Measurements from ENCODE around the gene PLK3.
"Not testable (repeated sequence)": the region's sequence is repeated elsewhere in the genome, so short reads cannot be mapped to it uniquely, and the experiment has no call there.

The PLK3 gene

DNA sequence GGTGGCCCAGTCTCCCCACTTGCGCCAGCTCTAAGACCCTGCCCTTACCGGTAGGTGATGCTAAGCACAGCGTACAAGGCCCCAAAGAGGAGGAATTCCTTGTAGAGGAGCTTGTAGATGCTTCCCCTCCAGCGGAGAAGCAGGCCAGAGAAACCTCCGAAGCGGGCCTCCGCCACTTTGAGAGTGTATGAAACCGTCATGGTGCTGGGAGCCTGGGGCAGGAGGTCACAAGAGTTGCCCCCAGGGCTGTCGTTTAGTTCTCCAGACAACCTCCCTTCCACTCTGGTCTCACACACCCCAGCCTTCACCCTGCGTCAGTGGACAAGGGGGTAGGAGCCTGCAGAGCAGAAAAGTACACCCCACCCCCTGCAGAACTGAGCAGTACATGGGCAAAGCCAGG is 12.7 kb upstream of the PLK3 start:
- DNase-seq (ENCODE audit: low read depth), result no peak

DNA sequence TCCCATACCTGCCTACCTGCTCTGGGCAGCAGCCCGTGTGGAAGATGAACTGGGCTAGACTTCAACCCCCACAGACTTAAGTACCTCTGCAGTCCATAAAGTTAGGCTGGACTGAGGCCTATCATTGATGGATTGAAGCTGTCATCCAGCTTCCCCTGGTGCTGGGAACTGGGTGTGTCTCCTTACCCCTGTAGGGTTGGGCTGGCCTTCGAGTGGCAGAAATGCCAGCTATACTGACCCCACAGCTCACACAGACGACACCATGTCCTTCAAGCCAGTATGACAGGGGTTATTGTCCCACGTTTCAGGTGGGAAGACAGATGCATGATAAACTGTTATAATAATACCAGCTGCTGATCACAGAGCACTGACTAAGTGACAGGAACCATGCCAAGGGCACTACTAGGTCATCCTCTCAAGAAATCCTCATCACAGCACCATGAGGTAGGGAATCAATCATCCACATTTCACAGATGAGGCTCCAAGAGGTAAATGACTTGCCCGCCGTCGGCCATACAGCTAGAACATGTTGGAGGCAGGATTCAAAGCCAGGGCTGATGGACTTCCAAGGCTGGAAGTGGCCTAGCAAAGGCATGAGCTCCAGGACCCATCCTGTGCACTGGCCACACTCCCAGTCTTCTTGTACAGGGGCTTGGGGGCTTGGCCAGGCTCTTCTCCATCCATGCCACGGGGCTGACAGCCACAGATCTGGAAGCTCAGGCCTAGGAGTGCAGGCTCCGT is 11.9 kb upstream of the PLK3 start, which contains the start of gene BEST4:
BEST4 (minus strand) TSS at position 51 of the 741 bp plus-strand sequence. CDS start 465 bp downstream, outside the sequence.
- DNase-seq (ENCODE audit: low read depth), result no peak

DNA sequence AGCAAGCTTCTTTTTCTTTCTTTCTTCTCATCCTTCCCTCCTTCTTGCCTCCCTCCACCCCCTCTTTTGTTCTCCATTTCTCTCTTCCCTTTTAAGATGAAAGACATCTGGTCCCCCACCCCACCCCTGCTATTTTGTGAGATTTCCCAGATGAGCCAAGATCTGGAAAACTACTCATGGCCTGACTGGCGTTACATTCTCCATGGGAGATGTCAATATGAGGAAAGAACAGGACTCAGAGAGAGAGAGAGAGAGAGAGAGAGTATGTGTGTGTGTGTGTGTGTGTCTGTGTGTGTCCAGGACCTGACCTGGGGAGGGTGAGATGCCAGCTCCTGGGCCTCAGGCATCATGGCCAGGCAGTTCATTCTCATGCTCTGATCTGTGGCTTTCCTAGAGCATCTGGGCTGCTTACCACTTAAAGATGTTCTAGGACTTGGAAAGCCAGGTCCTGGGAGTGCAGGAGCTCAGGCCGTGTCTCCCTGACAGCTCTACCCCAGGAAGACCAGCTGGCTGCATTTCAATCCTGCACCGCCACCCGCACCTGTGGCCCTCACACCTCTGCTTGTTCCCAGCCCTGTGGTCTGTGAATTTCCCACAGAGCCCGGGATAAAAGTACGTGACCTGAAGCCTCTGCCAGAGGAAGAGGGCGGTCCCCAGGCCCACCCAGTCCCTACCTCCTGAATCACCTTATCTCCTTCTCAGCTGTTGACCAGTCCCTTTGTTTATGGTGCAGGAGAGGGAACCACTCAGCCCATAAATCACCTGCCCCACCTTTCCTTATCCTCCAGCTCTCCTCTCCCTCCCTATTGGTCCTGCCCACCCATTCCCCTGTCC is 9.0 kb upstream of the PLK3 start:
- no peak for DNase-seq (ENCODE audit: low read depth)

DNA sequence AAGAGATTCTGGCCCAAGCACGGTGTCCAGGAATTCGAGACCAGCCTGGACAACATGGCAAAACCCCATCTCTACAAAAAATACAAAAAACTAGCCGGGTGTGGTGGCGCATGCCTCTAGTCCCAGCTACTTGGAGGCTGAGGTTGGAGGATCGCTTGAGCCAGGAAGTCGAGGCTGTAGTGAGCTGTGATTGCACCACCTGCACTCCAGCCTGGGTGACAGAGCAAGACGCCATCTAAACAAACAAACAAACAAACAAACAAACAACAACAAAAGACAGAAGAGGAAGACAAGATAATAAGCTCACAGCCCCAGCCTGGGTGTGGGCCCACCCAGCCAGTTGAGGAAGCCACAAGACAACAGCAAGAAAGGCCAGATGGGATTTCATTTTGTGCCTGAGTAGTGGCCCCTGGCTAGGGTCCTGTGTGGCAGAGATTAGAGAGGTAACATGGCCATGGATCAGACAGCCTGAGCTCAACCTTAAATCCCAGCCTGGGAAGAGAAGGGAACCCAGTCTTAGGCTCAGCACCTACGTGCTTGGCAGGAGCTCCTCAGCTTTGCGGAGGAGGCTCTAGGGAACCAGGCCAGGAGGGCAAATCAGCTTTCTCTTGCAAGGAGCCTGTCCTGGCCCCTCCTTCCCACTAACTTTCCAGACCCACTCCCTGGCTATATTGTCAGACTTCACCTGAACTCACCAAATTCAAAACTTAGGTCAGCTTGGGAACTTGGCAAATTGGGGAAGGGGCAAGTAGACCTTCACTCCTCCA is 7.3 kb upstream of the PLK3 start:
- DNase-seq (ENCODE audit: low read depth), result no peak

DNA sequence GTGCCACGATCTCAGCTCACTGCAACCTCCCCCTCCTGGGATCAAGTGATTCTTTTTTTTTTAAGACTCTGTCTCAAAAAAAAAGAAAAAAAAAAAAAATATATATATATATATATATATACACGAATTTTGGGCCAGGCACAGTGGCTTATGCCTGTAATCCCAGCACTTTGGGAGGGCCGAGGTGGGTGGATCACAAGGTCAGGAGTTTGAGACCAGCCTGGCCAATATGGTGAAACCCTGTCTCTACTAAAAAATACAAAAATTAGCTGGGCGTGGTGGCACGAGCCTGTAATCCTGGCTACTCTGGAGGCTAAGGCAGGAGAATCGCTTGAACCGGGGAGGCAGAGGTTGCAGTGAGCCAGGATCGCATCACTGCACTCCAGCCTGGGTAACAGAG is 2.3 kb upstream of the PLK3 start:
- DNase-seq (ENCODE audit: low read depth), result not testable (repeated sequence)

DNA sequence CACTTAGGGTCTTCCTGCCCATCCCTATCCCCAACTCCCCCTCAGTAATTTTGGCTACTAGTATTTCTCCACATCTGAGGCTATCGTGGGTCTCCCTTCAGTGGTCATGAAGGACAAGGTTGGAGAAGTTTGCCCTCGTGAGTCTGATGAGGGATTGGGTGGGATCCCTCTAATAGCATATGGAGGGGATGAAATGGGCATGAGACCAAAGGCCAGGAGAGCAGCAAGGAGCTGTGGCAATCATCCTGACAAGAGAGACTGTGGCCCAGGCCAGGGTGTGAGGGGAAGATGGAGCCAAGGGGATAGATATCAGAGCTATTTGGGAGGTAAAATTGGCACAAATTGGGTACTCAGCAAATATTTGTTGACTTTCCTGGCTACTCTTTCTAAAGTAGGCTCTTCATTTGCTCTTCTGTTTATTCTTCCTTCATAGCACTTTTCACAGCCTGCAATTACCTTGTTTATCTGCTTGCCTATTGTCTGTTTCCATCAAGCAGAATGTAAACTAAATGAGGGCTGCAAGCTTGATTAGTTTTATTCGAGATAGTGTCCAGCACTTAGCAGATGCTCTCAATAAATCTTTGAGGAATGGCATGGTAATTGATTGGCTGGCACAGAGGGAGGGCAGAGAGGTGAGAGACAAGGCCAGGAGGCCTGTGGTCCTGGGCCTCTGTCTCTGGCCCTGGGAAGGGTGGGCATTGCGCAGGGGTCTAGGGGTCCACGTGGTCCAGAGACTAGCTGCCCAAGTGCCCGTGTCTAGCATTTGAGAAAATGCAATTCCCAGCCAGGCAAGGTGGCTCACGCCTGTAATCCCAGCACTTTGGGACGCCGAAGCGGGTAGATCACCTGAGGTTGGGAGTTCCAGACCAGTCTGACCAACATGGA is 1.5 kb upstream of the PLK3 start:
- DNase-seq (ENCODE audit: low read depth), result no peak

DNA sequence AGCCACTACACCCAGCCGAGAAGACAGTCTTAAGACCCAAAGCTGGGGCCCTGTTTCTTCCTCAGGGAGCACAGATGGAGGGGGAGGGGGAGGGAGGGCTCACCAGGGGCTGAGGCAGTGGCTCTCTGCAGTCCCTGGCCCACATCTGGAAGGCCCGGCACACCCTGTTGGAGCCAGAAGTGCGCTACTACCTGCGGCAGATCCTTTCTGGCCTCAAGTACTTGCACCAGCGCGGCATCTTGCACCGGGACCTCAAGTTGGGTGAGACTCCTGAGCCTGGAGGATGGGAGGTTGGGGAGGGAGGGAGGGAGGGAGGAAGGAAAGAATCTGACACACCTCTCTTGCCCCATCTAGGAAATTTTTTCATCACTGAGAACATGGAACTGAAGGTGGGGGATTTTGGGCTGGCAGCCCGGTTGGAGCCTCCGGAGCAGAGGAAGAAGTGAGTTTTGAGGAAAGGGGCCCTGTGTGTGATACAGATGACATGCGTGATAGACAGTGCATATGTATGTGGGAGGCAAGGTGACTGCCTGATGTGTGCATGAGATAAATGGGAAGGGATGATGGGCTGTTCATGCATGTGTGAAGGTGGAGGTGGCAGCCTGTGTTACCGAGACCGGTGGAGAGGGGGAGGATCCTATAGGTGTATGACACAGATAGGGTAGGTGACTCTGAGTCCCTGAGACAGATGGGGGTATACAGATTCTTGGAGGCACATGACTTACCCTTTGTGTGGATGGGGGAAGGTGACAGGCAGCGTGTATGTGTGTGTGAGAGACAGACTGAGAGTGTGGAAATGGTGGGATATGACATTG is 1.5 kb downstream of the PLK3 start:
- no peak for DNase-seq (ENCODE audit: low read depth)

DNA sequence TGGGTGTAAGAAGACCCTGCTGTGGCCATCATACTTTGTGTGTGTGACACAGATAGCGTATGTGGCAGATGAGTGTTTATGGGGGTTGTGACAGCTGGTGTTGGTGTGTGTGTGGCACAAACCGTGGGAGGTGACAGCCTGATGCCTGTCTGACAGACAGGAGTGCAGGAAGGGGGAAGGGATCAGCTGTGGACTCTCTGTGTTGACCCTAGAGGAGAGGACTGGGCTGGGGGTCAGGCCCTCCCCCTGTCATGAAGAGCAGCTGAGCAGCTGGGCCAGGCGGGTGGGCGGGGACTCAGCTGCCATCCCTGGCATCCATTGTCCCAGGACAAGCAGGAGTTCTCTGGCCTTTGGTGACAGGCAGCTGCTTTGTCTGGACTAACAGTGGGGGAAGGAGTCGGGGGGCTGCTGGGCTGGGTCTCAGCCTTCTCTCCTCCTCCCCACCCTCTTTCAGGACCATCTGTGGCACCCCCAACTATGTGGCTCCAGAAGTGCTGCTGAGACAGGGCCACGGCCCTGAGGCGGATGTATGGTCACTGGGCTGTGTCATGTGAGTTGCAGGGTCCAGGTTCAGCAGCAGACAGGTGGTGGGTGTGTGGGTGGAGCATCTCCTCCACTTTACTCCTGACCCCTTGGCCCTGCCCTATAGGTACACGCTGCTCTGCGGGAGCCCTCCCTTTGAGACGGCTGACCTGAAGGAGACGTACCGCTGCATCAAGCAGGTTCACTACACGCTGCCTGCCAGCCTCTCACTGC is 2.3 kb downstream of the PLK3 start:
- DNase-seq (ENCODE audit: low read depth), result no peak

DNA sequence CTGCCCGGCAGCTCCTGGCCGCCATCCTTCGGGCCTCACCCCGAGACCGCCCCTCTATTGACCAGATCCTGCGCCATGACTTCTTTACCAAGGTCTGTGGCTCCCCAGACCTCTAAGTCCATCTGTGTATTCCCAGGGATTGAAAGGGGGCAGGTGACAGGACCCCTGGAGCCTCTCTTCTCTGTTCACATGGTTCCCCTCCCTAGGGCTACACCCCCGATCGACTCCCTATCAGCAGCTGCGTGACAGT is 2.8 kb downstream of the PLK3 start:
- no peak for DNase-seq (ENCODE audit: low read depth)

DNA sequence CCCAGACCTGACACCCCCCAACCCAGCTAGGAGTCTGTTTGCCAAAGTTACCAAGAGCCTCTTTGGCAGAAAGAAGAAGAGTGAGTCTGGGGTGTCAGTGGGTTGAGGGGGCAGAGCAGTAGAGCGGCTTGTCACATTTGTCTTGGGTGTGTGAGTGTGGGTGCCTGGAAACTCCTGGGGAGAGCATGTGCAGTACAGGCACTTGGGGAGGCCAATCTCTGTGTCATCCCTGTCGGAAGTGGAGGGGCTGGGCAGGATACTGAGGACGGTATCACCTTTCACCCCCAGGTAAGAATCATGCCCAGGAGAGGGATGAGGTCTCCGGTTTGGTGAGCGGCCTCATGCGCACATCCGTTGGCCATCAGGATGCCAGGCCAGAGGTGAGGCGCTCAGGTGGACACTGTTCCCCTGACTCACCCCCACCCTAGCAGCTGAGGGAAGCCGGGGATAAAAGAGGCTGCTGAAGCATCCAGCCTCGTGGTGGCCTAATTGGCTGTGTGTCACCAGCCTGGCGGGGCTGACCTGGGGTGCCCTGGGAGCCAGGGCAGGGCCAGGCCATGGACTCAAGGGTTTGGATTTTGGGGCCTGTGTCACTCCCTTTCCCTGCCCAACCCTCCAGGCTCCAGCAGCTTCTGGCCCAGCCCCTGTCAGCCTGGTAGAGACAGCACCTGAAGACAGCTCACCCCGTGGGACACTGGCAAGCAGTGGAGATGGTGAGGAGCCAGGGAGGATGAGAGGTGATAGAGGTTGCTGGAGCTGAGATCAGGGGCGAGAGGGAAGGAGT is 3.3 kb downstream of the PLK3 start:
- no peak for DNase-seq (ENCODE audit: low read depth)

DNA sequence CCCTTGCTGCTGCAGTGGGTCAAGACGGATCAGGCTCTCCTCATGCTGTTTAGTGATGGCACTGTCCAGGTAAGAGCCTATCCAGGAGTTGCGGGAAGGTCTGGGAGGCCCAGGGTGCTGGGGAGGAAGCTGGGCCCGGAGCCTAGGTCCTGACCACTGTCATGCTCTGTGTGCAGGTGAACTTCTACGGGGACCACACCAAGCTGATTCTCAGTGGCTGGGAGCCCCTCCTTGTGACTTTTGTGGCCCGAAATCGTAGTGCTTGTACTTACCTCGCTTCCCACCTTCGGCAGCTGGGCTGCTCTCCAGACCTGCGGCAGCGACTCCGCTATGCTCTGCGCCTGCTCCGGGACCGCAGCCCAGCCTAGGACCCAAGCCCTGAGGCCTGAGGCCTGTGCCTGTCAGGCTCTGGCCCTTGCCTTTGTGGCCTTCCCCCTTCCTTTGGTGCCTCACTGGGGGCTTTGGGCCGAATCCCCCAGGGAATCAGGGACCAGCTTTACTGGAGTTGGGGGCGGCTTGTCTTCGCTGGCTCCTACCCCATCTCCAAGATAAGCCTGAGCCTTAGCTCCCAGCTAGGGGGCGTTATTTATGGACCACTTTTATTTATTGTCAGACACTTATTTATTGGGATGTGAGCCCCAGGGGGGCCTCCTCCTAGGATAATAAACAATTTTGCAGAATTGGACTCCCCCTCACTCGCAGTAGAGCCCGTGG is 5.3 kb downstream of the PLK3 start:
- DNase-seq (ENCODE audit: low read depth), result no peak

DNA sequence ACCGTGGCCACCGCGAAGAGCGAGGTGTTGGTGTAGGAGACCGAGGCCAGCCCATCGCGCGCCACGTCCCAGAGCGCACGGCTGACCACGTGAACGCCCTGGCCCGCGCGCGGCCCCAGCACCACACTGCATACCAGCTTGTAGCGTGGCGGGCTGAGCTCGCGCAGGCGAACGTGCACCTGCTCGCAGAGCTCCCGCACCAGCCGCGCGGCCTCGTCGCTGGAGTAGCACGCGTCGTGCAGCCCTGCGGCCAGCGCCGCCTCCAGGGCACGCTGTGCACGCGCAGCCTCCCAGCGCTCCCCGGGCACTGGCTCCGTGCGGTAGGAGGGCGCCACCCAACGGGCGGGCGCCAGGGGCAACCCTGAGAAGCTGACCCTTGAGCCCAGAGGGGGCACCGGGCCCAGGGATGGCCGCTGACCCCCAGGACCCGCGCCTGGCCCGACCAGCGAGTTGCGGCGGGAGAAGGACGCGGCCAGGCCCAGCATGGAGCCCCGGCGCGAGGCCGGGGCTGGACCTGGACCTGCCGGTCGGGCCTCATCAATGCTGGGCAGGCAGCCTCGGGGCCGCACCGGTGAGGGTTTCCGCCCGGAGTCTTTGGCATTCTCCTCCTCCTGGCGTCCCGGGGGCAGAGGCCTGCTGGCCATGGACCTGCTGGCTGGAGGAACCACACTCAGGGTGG is 6.0 kb downstream of the PLK3 start:
- no peak for DNase-seq (ENCODE audit: low read depth)

DNA sequence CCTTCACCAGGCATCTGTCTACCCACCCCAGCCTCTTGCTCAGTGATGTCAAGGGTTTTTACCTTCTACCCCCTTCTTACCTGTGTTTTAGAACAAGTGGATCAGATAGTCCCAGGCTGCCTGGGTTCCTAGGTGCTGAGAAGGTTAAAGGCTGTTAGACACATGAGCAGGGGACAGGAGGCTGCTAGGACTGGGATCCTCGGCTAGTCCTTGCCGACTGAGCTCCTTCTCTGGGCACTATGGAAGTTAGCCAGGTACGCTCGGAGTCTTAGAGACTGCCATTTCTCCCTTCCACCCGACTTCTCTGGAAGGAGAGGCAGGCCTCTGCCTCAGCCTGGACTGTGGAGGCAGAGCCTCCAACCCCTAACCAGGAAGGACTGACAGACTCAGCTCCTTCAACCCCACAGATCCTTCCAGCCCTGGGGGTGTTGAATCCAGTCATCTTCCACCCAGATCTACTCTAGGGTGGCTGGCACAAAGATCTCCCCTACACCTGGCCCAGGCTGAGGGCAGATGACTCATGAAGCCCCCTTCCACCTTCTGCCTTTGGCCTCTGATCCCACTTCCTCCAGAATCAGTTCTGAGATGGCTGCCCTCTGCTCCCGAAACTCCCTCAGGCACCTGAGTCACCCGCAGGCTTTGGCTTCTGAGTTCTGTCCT is 6.7 kb downstream of the PLK3 start, which contains the start of gene DYNLT4:
DYNLT4 (minus strand) TSS at position 648 of the 660 bp plus-strand sequence. CDS start 683 bp downstream, outside the sequence.
- DNase-seq (ENCODE audit: low read depth), result no peak

DNA sequence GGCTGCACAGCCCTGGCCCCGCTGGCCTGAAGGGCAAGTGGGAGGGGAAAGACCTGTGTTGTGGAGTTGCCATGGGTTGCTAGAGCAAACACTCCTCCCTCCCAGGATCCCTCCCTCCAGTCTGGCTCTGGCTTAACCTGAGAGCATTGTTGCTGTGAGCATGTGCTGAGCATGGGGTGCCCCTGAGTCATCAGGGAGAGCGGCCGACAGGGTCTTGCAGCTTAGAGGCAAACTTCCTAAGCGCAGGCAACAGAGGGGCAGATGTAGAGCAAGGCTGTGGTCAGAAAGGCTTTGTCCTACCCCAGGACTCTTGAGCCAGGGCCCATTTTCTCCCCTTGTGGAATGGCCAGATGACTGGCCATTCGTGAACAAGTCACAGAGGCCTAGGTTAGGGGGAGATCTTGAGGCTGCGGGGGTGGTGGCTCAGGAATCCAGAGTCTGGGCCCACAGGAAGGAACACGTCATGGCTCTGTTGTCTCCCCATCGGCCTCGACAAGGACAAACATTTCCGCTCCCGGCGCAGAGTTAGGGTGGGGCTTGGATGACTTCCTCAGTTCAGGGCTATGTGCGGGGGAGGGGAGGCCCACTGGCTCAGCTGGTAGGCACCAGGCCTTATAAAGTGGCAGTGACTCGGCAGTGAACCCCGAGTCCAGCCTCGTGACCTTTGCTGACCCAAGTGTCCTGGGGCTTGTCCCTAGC is 7.3 kb downstream of the PLK3 start:
- DNase-seq (ENCODE audit: low read depth), result peak; percentile 75

DNA sequence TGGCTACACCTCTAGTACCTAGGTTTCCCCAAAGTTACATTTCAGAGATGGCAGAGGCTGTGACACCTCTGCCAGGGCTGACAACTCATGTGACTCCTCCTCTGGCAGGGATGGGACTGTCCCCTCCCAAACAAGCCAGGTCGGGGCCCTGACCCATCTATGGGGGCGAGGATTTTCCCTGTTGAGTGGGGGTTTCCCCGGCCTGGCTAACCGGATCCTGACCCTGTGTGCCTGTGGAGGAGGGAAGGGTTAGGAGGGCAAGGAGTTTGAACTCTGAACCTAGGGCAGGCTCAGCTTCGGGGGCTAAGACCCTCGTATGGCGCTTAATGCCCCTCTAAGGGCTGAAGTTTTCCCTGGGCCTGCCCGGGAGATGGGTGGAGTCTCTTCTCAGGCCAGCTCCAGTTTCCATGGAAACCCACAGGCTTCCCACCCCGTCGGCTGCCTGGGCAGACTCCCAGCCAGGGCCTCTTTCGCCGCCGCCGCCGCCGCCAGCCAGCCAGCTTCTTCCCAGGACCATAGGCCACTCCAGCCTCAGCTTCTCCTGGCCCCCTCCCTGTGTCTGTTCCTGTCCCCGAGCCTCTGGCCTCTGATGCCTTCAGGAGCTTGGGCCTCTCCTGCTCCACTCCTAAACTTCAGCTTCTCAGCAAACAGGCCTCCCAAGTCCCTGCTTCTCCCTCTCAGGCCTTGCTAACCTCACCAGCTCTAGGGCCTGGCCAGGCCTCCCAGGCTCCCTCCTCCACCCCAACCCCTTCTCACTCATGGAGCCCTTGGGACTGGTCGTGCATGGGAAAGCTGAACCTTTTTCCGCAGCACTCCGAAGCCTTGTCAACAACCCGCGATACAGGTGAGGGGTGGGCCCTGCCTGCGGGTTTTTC is 8.1 kb downstream of the PLK3 start, which contains the start of gene BTBD19:
BTBD19 (plus strand) TSS at position 461 of the 875 bp plus-strand sequence; CDS start at position 759, 298 bp downstream.
- DNase-seq (ENCODE audit: low read depth), result no peak
